Right atrium auricular region (tissue), 2 donors: ENCODE data around the gene CRY1. TPM values are rescaled to one million over a fixed set of nuclear protein-coding genes. Genes with fewer than 3 reads are reported as not detected.
"Not testable (repeated sequence)": the region's sequence is repeated elsewhere in the genome, so short reads cannot be mapped to it uniquely, and the experiment has no call there.

Experiments
- DNase-seq: peaks from one replicate; pipeline ENCODE4 v3.0.0-alpha.2; 2019; ENCODE audit warnings: low spot score
- H3K27ac ChIP-seq, 2 donors: fragments of 200-600 bp; sonication (generic); 1 replicate in 1 of 2; 2 replicates in 1 of 2; pipeline ENCODE4 v1.5.1; 2016 to 2019
- H3K27me3 ChIP-seq, 2 donors: fragments of 200-600 bp; sonication (generic); one replicate each; pipeline versions ENCODE4 v1.5.1 to v1.6.0; 2017 to 2019
- H3K36me3 ChIP-seq: fragments of 200-600 bp; sonication (generic); one replicate; pipeline ENCODE4 v1.5.1; 2016
- H3K4me1 ChIP-seq, 2 donors: fragments of 200-600 bp; sonication (generic); one replicate each; pipeline versions ENCODE4 v1.5.1 to v1.6.0; 2017 to 2019
- H3K4me3 ChIP-seq, 2 donors: fragments of 200-600 bp; sonication (generic); 1 replicate in 1 of 2; 2 replicates in 1 of 2; pipeline ENCODE4 v1.5.1; 2017 to 2019; ENCODE audit warnings: mild to moderate bottlenecking in 1 of 2, moderate library complexity in 1 of 2
- H3K9me3 ChIP-seq, 2 donors: fragments of 200-600 bp; sonication (generic); one replicate each; pipeline ENCODE4 v1.5.1; 2019
- CTCF ChIP-seq, 2 donors: fragments of 200-600 bp; sonication (generic); IDR thresholded peaks; one replicate each; pipeline ENCODE4 v1.5.1; 2019; ENCODE audit warnings: antibody characterized with exemption in 2 of 2
- total RNA-seq, 2 donors: library from RNA; depleted of rRNA; stranded (reverse); fragments of >200 nt; gene quantifications; one replicate each; pipeline ENCODE4 v1.1.0, GENCODE V29; 2016

The CRY1 gene
- total RNA-seq, 2 donors from 2014 or later = 16.2 to 23.7 TPM

- Histone ChIP-seq H3K27me3 (no peaks in the 10 kb centered on the region), H3K9me3 (no peaks in the 10 kb centered on the region), H3K4me1 (no peaks in the 10 kb centered on the region), H3K36me3 (no peaks in the 10 kb centered on the region), H3K27ac (no peak overlapping the region), H3K4me3 (no peak overlapping the region)
- no peak for TF ChIP-seq CTCF (IDR thresholded peaks at IDR 0.05)
- no peak for DNase-seq
Measured at GRCh38 chr12:107012736-107013425, 80.5 kb downstream of the CRY1 start.

- Histone ChIP-seq H3K9me3 (no peaks in the 10 kb centered on the region), H3K36me3 (no peaks in the 10 kb centered on the region), H3K27me3 (no peaks in the 10 kb centered on the region), H3K27ac (no peak overlapping the region), H3K4me3 (no peak overlapping the region), H3K4me1 (no peaks in the 10 kb centered on the region)
- no peak for TF ChIP-seq CTCF (IDR thresholded peaks at IDR 0.05)
- DNase-seq = no peak
Measured at GRCh38 chr12:107011519-107011918, 81.8 kb downstream of the CRY1 start.

- no peak for DNase-seq
- H3K27me3 ChIP-seq = no peaks in the 10 kb centered on the region
- H3K9me3 ChIP-seq = no peaks in the 10 kb centered on the region
- no peak overlapping the region for H3K27ac ChIP-seq
- TF ChIP-seq CTCF (IDR thresholded peaks at IDR 0.05) = no peak
- no peaks in the 10 kb centered on the region for H3K4me1 ChIP-seq
- no peak overlapping the region for H3K4me3 ChIP-seq
- no peaks in the 10 kb centered on the region for H3K36me3 ChIP-seq
Measured at GRCh38 chr12:107007411-107007810, 85.9 kb downstream of the CRY1 start.

GRCh38 chr12:107002665-107003064 is 90.7 kb downstream of the CRY1 start:
- not testable (repeated sequence) for H3K9me3 ChIP-seq, H3K27ac ChIP-seq, H3K27me3 ChIP-seq, H3K4me1 ChIP-seq, H3K4me3 ChIP-seq, DNase-seq
- peaks cover 12% of the 10 kb centered on the region for H3K36me3 ChIP-seq

DNA sequence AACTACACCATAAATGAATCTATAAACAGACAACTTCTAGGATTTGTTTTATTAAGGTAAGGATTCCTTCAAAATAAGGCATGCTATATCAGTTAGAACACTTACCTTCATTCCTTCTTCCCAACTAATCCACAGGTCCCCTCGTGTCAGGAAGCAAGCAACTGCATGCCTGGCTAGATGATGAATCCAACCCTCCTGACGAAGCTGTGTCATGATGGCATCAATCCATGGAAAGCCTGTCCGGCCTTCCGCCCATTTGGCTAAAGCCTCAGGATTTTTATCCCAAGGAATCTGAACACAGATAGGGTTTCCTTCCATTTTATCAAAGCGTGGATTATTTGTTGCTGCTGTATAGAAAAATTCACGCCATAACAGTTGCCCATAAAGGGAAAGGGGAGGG is 93.9 kb downstream of the CRY1 start:
- H3K36me3 ChIP-seq = peaks cover 30% of the 10 kb centered on the region
- no peak for TF ChIP-seq CTCF (IDR thresholded peaks at IDR 0.05)

GRCh38 chr12:106997916-106998315 is 95.4 kb downstream of the CRY1 start:
- Histone ChIP-seq H3K4me1 (no peaks in the 10 kb centered on the region), H3K36me3 (peaks cover 30% of the 10 kb centered on the region), H3K4me3 (no peak overlapping the region), H3K9me3 (no peaks in the 10 kb centered on the region), H3K27ac (no peak overlapping the region), H3K27me3 (no peaks in the 10 kb centered on the region)
- DNase-seq = no peak
- TF ChIP-seq CTCF (IDR thresholded peaks at IDR 0.05) = no peak

More for the DNA sequence above, 93.9 kb downstream of the CRY1 start:
- H3K4me1 ChIP-seq = no peaks in the 10 kb centered on the region
- no peak overlapping the region for H3K4me3 ChIP-seq
- no peaks in the 10 kb centered on the region for H3K9me3 ChIP-seq
- H3K27ac ChIP-seq = no peak overlapping the region
- no peaks in the 10 kb centered on the region for H3K27me3 ChIP-seq
- no peak for DNase-seq

GRCh38 chr12:106996102-106996501 is 97.2 kb downstream of the CRY1 start:
- not testable (repeated sequence) for DNase-seq, H3K27me3 ChIP-seq, H3K27ac ChIP-seq, H3K4me1 ChIP-seq, H3K9me3 ChIP-seq, H3K4me3 ChIP-seq
- H3K36me3 ChIP-seq = peaks cover 30% of the 10 kb centered on the region
